Esophagus muscularis mucosa (tissue), 2 donors: ENCODE measurements around the gene EMC10.

Experiments used
- POLR2A ChIP-seq: fragments of 450-650 bp; IDR thresholded peaks from one replicate; pipeline ENCODE4 v1.6.1; 2017; ENCODE audit warnings: antibody characterized with exemption, moderate library complexity, mild to moderate bottlenecking, low read depth
- POLR2AphosphoS5 ChIP-seq, 2 donors: sonication (generic); formaldehyde crosslinking; IDR thresholded peaks; one replicate each; pipeline ENCODE4 v1.6.1; 2017; ENCODE audit warnings: antibody characterized with exemption in 2 of 2

DNA sequence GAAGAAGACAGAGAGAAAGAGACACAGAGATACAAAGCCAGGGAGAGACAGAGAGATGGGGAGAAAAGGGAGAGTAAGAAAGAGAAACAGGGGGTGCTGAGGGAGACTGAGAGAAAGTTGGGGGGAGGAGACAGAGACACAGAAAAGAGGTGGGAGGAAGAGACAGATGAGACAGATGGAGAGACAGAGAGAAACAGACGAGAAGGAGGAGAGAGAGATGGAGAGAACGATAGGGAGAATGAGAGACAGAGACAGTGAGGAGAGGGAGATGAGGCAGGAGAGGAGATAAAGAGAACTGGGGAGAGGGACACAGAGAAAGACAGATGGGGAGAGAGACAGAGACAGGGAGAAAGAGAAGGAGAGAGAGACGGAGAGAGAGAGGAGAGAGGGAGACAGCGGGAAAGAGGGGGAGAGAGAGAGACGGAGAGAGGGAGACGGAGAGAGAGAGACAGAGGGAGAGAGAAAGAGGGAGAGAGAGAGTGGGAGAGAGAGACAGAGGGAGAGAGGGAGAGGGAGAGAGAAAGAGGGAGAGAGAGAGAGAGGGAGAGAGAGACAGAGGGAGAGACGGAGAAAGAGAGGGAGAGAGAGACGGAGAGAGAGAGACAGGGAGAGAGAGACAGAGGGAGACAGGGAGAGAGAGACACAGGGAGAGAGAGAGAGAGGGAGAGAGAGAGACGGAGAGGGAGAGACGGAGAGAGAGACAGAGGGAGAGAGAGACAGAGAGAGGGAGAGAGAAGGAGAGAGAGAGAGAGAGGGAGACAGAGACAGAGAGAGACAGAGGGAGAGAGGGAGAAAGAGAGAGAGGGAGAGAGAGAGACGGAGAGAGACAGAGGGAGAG is 22.1 kb downstream of the EMC10 start:
- TF ChIP-seq POLR2AphosphoS5 (IDR thresholded peaks at IDR 0.05) (no peak), POLR2A (no peak)
